GM12878 (cell line): ENCODE data around the gene CCDC144A. TPM values are rescaled to one million over a fixed set of nuclear protein-coding genes. Genes with fewer than 3 reads are reported as not detected.
"Not testable (repeated sequence)": the region's sequence is repeated elsewhere in the genome, so short reads cannot be mapped to it uniquely, and the experiment has no call there.

Experiments used
- ATAC-seq: fragments of 200-7000 bp; cut with Tn5 transposase; 3 replicates; pipeline ENCODE4 v1.9.1; 2020; ENCODE audit warnings: mild to moderate bottlenecking, moderate library complexity
- Bru-seq: library from RNA; stranded (reverse); fragments of 400-500 nt; gene quantifications from one replicate; lab custom pipeline; 2021; lab: Mats Ljungman, UMichigan
- BruChase-seq, 2 experiments: library from RNA; stranded (reverse); fragments of 400-500 nt; gene quantifications; one replicate each; lab custom pipeline; 2021; lab: Mats Ljungman, UMichigan
- BruUV-seq: library from RNA; stranded (reverse); fragments of 400-500 nt; replicated peaks from 2 replicates; lab custom pipeline; 2021; lab: Mats Ljungman, UMichigan
- CTCF ChIA-PET: fragments of 300-600 bp; sonication (Branson Sonifier 250); formaldehyde crosslinking; extraction: SDS; loops from one replicate; lab custom pipeline; 2021; ENCODE audit warnings: inconsistent platforms; lab: Yijun Ruan, JAX
- POLR2A ChIA-PET: fragments of 350-600 bp; formaldehyde crosslinking; extraction: SDS; loops from one replicate; lab custom pipeline; 2021; ENCODE audit warnings: inconsistent platforms; lab: Charles Lee
- RAD21 ChIA-PET: fragments of 300-600 bp; sonication (Branson Sonifier 250); formaldehyde crosslinking; loops from one replicate; lab custom pipeline; 2023; ENCODE audit warnings: antibody characterized with exemption; ENCODE audit not compliant: unreplicated experiment; lab: Charles Lee
- SMC1A ChIA-PET: fragments of 300-600 bp; sonication (Branson Sonifier 250); formaldehyde crosslinking; loops from one replicate; lab custom pipeline; 2023; ENCODE audit not compliant: unreplicated experiment, uncharacterized antibody; lab: Charles Lee
- DNase-seq: peaks from one replicate; pipeline ENCODE4 v3.0.0-alpha.2; 2011; ENCODE audit warnings: low read depth, low spot score
- FAIRE-seq: peaks from 3 replicates; lab custom pipeline; 2011; peaks lifted over from hg19 to GRCh38; lab: Jason Lieb, UNC
- H2AFZ ChIP-seq: 2 replicates; pipeline ENCODE4 v1.6.0; 2011; ENCODE audit warnings: low read depth, low read length, control low read depth; ENCODE audit not compliant: control insufficient read depth
- H3K27ac ChIP-seq: 2 replicates; pipeline ENCODE4 v1.5.1; 2011; ENCODE audit warnings: control low read depth; ENCODE audit not compliant: control insufficient read depth, insufficient read depth
- H3K27me3 ChIP-seq, 2 experiments: replicated peaks in 1 of 2; 2 replicates each; pipeline versions ENCODE4 v1.6.0 to v1.6.1; 2011; ENCODE audit warnings: low read length in 1 of 2; ENCODE audit not compliant: control insufficient read depth in 2 of 2, insufficient read depth in 2 of 2
- H3K36me3 ChIP-seq, 2 experiments: 2 replicates each; pipeline ENCODE4 v1.5.1; 2011; ENCODE audit warnings: low read length in 1 of 2; ENCODE audit not compliant: control insufficient read depth in 2 of 2, insufficient read depth in 2 of 2
- H3K4me1 ChIP-seq: 2 replicates; pipeline ENCODE4 v1.6.1; 2011; ENCODE audit warnings: mild to moderate bottlenecking, low read length, moderate library complexity, mixed read lengths; ENCODE audit not compliant: control insufficient read depth, insufficient read depth
- H3K4me2 ChIP-seq: 2 replicates; pipeline ENCODE4 v1.6.0; 2011; ENCODE audit warnings: control low read depth; ENCODE audit not compliant: control insufficient read depth, insufficient read depth
- H3K4me3 ChIP-seq: fragments of 200-600 bp; sonication (generic); 2 replicates; pipeline ENCODE4 v1.5.1; 2016
- H3K79me2 ChIP-seq: 2 replicates; pipeline ENCODE4 v1.6.0; 2011; ENCODE audit warnings: low read length; ENCODE audit not compliant: control insufficient read depth, insufficient read depth
- H3K9ac ChIP-seq: 2 replicates; pipeline ENCODE4 v1.8.0; 2011; ENCODE audit warnings: low read length, control low read depth, mixed read lengths; ENCODE audit not compliant: control insufficient read depth, insufficient read depth
- H3K9me3 ChIP-seq: replicated peaks from 3 replicates; pipeline ENCODE4 v1.5.1; 2011; ENCODE audit warnings: mild to moderate bottlenecking, low read length; ENCODE audit not compliant: control insufficient read depth, insufficient read depth
- H4K20me1 ChIP-seq: 2 replicates; pipeline ENCODE4 v1.6.0; 2011; ENCODE audit not compliant: control insufficient read depth, insufficient read depth
- CREB1 ChIP-seq: IDR thresholded peaks from 2 replicates; pipeline ENCODE4 v1.6.1; 2012; ENCODE audit warnings: low read depth, mild to moderate bottlenecking, inconsistent platforms
- RAD21 ChIP-seq: IDR thresholded peaks from 2 replicates; pipeline ENCODE4 v1.6.1; 2011; ENCODE audit warnings: mild to moderate bottlenecking, low read depth, low read length, moderate library complexity; ENCODE audit not compliant: insufficient read depth
- SMC3 ChIP-seq: IDR thresholded peaks from 2 replicates; pipeline ENCODE4 v1.6.1; 2011; ENCODE audit warnings: low read length, improper control_type of control experiment, borderline replicate concordance
- WGBS: methylation state at CpG from one replicate; pipeline ENCODE4 v1.1.6; 2016; ENCODE audit warnings: low lambda C conversion rate; ENCODE audit not compliant: insufficient replicate concordance, insufficient coverage; ENCODE audit errors: missing lambda C conversion rate; 5-methylcytosine and 5-hydroxymethylcytosine counted together
- in situ Hi-C: fragments of 300-500 bp; cut with MboI; formaldehyde crosslinking; loops from 9 replicates; pipeline ENCODE4 v1.14.3; 2018; ENCODE audit warnings: mixed read lengths
- intact Hi-C: fragments of 100-400 bp; cut with micrococcal nuclease; formaldehyde crosslinking; loops from one replicate; pipeline ENCODE4 v1.14.2; 2022; ENCODE audit not compliant: unreplicated experiment
- long read RNA-seq, 2 experiments: library from polyadenylated mRNA; unstranded; transcript quantifications; one replicate each; pipeline ENCODE4 v2.0.0, GENCODE V29; 2019 to 2020
- polyA minus RNA-seq, 3 experiments: library from RNA; depleted of rRNA, polyadenylated mRNA; stranded (reverse); fragments of >200 nt; gene quantifications; 2 replicates each; pipeline ENCODE4 v1.2.3, GENCODE V29; 2011
- polyA plus RNA-seq, 11 experiments: library from polyadenylated mRNA; depleted of rRNA in 4 of 11; unstranded in 6 of 11; stranded (reverse) in 5 of 11; fragments of >200 nt; fragmentation: Nextera tagmentation in 4 of 11; fragmentation: Illumina TruSeq in 1 of 11; extraction: Ambion mirVana in 4 of 11; extraction: Trizol in 1 of 11; gene quantifications; 1 replicate in 1 of 11; 2 replicates in 10 of 11; pipeline versions ENCODE4 v1.2.1 to v1.2.3, GENCODE V29; 2011 to 2016; ENCODE audit warnings: inconsistent platforms in 2 of 11, missing spikeins in 2 of 11, low read depth in 1 of 11
- total RNA-seq, 4 experiments: library from RNA; depleted of rRNA in 3 of 4; stranded (reverse); fragments of >200 nt in 3 of 4; fragmentation: Illumina TruSeq in 1 of 4; extraction: Trizol in 1 of 4; gene quantifications; 2 replicates each; pipeline versions ENCODE4 v1.2.1 to v1.2.3, GENCODE V29; 2013 to 2021
- TF ChIP-seq, protein P1 (sequence below), 3 experiments: IDR thresholded peaks in 2 of 3; conservative IDR thresholded peaks in 1 of 3; 2 replicates each; pipeline ENCODE4 v1.5.1; 2011; ENCODE audit warnings: low read depth in 3 of 3, low read length in 3 of 3, mild to moderate bottlenecking in 3 of 3, control low read depth in 2 of 3, moderate library complexity in 2 of 3, inconsistent platforms in 1 of 3, mixed read lengths in 1 of 3; ENCODE audit not compliant: control insufficient read depth in 2 of 3, insufficient read depth in 1 of 3; ENCODE audit errors: extremely low read depth in 1 of 3

Gene CCDC144A, protein sequence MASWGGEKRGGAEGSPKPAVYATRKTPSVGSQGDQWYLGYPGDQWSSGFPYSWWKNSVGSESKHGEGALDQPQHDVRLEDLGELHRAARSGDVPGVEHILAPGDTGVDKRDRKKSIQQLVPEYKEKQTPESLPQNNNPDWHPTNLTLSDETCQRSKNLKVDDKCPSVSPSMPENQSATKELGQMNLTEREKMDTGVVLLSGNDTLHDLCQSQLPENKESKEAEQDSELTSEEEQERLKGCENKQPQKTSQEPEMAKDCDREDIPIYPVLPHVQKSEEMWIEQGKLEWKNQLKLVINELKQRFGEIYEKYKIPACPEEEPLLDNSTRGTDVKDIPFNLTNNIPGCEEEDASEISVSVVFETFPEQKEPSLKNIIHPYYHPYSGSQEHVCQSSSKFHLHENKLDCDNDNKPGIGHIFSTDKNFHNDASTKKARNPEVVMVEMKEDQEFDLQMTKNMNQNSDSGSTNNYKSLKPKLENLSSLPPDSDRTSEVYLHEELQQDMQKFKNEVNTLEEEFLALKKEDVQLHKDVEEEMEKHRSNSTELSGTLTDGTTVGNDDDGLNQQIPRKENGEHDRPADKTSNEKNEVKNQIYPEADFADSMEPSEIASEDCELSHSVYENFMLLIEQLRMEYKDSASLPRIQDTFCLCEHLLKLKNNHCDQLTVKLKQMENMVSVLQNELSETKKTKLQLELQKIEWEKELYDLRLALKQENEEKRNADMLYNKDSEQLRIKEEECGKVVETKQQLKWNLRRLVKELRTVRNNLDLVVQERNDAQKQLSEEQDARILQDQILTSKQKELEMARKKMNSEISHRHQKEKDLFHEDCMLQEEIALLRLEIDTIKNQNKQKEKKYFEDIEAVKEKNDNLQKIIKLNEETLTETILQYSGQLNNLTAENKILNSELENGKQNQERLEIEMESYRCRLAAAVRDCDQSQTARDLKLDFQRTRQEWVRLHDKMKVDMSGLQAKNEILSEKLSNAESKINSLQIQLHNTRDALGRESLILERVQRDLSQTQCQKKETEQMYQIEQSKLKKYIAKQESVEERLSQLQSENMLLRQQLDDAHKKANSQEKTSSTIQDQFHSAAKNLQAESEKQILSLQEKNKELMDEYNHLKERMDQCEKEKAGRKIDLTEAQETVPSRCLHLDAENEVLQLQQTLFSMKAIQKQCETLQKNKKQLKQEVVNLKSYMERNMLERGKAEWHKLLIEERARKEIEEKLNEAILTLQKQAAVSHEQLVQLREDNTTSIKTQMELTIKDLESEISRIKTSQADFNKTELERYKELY (N-terminal part only)
- 3.6 and 4.6 TPM in 2 replicates for total RNA-seq (2013; cell fraction: nucleolus; rRNA removed)
- total RNA-seq (2014; rRNA removed) (1.0 and 1.5 TPM in 2 replicates), total RNA-seq (2014; rRNA removed; fragmentation: Illumina TruSeq; extraction: Trizol) (1.7 and 1.8 TPM in 2 replicates), total RNA-seq (2021) (0.92 and 1.3 TPM in 2 replicates), polyA plus RNA-seq (2011; rRNA removed) (0.34 and 0.40 TPM in 2 replicates), polyA plus RNA-seq (2014; fragmentation: Illumina TruSeq; extraction: Trizol) (1.1 and 1.5 TPM in 2 replicates), polyA plus RNA-seq (2014; fragmentation: Nextera tagmentation; extraction: Ambion mirVana) (under 1 TPM; 0.05 to 0.18 TPM), polyA plus RNA-seq (2014; rRNA removed) (0.61 and 0.80 TPM in 2 replicates), polyA plus RNA-seq (2016; fragmentation: Nextera tagmentation; extraction: Ambion mirVana) (under 1 TPM; 0.71 to 0.87 TPM), polyA minus RNA-seq (2011; rRNA and poly(A)+ RNA removed) (0.66 and 1.1 TPM in 2 replicates), Bru-seq, nascent RNA (percentile 31 among the genes with signal in this experiment), BruChase-seq, experiment 1, labeled RNA remaining after a 6-hour chase (percentile 42 among the genes with signal in this experiment), BruChase-seq, experiment 2, labeled RNA remaining after a 2-hour chase (percentile 34 among the genes with signal in this experiment)
- polyA plus RNA-seq (2011; ENCODE audit: low read depth): 3.0 TPM
- polyA plus RNA-seq (2011; cell fraction: cytosol; rRNA removed): 0.02 and 0.10 TPM in 2 replicates
- polyA plus RNA-seq (2011; cell fraction: nucleus; rRNA removed): 1.4 TPM in 2 replicates
- 4.7 and 5.3 TPM in 2 replicates for polyA plus RNA-seq (2012)
- not detected in 2 replicates for polyA minus RNA-seq (2011; cell fraction: cytosol; rRNA and poly(A)+ RNA removed)
- polyA minus RNA-seq (2011; cell fraction: nucleus; rRNA and poly(A)+ RNA removed): 1.5 and 2.7 TPM in 2 replicates
- long read RNA-seq, experiment 1: 0 reads
- long read RNA-seq, experiment 2: 0 reads

DNA sequence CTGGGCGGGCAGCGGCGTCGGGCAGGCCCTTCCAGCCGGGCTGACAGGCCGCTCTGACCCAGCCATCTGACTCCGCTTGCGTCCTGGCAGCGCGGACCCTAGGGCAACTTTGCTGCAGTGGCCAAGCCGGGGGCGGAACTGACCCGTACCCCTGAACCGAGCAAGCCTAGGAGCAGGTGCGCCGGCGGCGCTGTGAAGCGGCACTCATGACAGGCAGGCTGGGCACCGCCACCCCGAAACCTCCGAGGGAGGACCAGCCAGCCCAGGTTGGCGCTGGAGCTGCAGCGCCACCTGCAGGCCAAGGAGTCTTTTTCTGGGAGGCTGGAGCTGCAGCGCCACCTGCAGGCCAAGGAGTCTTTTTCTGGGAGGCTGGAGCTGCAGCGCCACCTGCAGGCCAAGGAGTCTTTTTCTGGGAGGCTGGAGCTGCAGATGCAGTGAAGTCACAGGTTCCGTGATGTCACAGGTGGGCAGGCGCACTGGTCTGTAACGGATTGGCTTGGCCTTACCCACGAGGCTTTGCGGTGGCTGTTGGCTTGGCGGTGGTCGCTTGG, at the start of gene CCDC144A:
Gene CCDC144A, plus strand, starts transcription at position 511 of the 551 bp plus-strand sequence. CDS start 160 bp downstream, outside the sequence.
- BruUV-seq, DNase-seq, H3K36me3 ChIP-seq, H3K79me2 ChIP-seq, RAD21 ChIA-PET, in situ Hi-C loops, H3K27me3 ChIP-seq, FAIRE-seq, H4K20me1 ChIP-seq, H3K4me3 ChIP-seq, intact Hi-C loops, H3K4me2 ChIP-seq, H3K9ac ChIP-seq, H3K9me3 ChIP-seq, H3K4me1 ChIP-seq, H3K27ac ChIP-seq, H2AFZ ChIP-seq, POLR2A ChIA-PET, SMC1A ChIA-PET: not testable (repeated sequence)
- 42% methylated on average over 28 of the region's 33 CpGs for WGBS
- TF ChIP-seq, protein P1, sequence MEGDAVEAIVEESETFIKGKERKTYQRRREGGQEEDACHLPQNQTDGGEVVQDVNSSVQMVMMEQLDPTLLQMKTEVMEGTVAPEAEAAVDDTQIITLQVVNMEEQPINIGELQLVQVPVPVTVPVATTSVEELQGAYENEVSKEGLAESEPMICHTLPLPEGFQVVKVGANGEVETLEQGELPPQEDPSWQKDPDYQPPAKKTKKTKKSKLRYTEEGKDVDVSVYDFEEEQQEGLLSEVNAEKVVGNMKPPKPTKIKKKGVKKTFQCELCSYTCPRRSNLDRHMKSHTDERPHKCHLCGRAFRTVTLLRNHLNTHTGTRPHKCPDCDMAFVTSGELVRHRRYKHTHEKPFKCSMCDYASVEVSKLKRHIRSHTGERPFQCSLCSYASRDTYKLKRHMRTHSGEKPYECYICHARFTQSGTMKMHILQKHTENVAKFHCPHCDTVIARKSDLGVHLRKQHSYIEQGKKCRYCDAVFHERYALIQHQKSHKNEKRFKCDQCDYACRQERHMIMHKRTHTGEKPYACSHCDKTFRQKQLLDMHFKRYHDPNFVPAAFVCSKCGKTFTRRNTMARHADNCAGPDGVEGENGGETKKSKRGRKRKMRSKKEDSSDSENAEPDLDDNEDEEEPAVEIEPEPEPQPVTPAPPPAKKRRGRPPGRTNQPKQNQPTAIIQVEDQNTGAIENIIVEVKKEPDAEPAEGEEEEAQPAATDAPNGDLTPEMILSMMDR (IDR thresholded peaks at IDR 0.05 in 2 of 3, conservative IDR thresholded peaks at IDR 0.05 in 1 of 3; ENCODE audit: control insufficient read depth in 2 of 3, extremely low read depth in 1 of 3, insufficient read depth in 1 of 3, low read depth in 3 of 3, low read length in 3 of 3): peak; percentile 45 to 62 (median 60)
- TF ChIP-seq SMC3: peak; percentile 40; the same call in 1 of the 2 replicates
- 0 out of 2 replicates have a peak, but pooled peaks have one; percentile 19 for TF ChIP-seq RAD21
- 0 out of 2 replicates have a peak, but pooled peaks have one; percentile 17 for TF ChIP-seq CREB1
- peak; percentile 59; the same call in 2 of the 3 replicates for ATAC-seq
- CTCF ChIA-PET: interaction anchor here (0.6 to 1.2 kb wide), 7 partner anchors 25 to 282 kb away, joined by 3 to 6 read pairs (median 4); partner anchors contain the start of gene TNFRSF13B
